GM18861 (cell line): ENCODE results near the gene AMZ2.
"Not testable (repeated sequence)": the region's sequence is repeated elsewhere in the genome, so short reads cannot be mapped to it uniquely, and the experiment has no call there.

ENCODE experiments used
- ATAC-seq: cut with Tn5 transposase; IDR thresholded peaks from one replicate; pipeline ENCODE4 v1.9.1; 2021; ENCODE audit not compliant: unreplicated experiment

Gene AMZ2

DNA sequence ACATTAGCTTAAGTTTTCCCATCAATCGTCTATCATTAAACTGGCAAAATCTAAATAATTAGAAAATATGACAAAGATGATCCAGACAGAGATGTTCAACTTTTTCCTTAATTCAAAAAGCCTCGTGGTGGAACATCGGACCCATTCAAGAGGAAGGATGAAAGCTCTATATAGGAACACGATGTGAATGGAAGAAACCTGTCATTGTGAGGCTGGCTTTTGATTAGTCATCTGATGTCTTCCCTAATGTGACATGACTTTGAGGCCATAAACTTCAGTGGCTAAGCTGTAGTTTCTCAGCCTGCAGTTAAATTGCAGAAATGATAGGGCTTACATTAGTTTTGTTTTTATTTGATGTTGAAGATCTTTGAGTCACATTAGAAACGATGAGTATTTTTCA is 1.0 kb downstream of the AMZ2 start:
- no peak for ATAC-seq

DNA sequence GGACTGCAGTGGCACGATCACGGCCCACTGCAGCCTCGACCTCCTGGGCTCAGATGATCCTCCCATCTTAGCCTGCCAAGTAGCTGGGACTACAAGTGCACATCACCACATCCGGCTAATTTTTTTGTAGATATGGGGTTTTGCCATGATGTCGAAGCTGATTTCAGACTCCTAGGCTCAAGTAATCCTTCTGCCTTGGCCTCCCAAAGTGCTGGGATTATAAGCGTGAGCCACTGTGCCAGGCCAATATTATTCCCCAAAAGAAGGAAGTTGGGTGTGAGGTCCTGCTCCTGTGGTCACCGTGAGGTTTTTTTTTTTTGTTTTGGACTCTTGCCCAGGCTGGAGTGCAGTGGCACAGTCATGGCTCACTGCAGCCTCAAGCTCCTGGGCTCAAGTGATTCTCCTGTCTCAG is 1.5 kb downstream of the AMZ2 start:
- ATAC-seq = no peak

DNA sequence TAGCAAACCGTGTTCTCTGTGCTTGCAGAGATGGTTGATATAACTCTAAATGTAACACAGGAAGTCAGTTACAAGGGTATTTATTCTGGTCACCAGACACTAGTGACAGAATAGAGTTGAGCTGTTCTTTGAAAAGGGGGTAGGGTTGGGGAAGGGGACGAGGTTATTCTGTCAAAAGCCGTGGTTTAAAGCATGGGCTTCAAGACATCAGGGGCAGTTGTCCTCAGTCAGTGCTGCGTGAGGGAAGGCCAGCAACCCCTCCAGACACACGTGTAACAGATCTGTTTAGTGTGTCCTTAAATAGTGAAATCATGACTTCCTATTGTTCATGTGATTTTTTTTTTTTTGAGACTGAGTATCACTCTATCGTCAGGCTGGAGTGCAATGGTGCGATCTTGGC is 5.6 kb downstream of the AMZ2 start:
- ATAC-seq = not testable (repeated sequence)

- no peak for ATAC-seq
Measured at GRCh38 chr17:68255151-68255550, 7.3 kb downstream of the AMZ2 start.

DNA sequence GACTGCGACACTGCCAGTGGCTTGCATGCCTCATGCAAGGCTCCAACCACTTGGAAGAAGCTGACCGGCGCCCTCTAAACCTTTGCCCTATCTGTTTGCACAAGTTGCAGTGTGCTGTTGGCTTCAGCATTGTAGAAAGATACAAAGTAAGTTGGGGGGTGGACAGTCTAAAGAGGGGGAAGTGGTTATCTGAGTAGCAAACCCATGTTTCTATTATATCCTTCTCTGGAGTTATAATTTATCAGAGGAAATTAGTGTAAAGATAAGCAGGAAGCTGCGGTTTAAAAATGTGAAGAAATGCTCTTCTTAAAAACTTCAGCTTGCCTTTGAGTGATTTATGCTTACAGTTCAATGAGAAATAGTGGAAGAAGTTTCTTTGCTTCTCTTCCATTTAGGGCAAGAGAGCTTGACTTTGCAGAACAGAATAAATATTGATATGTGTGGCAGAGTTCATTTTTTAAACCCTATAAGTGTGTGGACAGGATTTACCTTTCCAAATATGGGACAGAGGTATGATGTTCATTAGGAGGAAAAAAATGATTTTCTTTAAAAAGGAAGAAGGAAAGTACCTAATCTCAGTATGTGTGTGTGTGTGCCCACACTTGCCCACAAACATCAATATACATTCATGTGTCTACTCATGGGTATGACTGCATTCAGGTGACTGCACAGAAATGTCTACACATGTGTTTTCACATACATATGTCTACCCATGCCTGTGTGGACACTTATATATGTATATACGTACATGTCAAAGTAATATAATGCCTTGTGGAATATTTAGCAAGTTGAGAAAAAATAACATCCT is 8.1 kb downstream of the AMZ2 start:
- no peak for ATAC-seq

DNA sequence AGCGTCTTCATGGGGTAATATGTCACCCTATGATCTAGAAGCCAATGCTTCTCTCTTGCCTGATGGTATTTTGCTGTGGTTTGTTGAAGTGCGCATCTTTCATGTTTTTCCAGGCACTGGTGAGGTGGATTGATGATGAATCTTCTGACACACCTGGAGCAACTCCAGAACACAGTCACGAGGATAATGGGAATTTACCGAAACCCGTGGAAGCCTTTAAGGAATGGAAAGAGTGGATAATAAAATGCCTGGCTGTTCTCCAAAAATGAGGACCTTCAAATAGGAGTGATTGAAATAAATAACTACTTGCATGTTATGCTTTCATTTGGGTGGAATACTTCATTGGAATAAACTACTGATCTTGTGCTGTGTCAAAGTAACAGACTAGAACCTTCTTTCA is 8.9 kb downstream of the AMZ2 start:
- ATAC-seq = not testable (repeated sequence)

DNA sequence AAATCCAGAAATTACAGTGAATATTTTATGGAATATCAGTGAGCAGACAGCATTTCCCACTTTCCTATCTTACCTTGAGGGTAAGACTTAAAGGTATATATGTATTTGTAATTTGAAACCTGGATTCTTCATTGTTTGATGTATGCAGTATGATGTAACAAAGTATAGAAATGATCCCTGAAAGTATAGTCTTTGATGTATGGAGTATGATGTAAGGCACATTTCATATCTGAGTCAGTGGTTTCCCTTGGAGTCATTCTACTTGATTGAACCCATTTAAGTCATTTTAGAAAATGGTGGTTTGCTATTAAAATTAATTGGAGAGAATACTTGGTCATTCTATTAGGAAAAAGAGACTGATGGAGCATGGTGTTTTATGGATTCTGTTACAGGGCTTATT is 10.1 kb downstream of the AMZ2 start:
- ATAC-seq = no peak

DNA sequence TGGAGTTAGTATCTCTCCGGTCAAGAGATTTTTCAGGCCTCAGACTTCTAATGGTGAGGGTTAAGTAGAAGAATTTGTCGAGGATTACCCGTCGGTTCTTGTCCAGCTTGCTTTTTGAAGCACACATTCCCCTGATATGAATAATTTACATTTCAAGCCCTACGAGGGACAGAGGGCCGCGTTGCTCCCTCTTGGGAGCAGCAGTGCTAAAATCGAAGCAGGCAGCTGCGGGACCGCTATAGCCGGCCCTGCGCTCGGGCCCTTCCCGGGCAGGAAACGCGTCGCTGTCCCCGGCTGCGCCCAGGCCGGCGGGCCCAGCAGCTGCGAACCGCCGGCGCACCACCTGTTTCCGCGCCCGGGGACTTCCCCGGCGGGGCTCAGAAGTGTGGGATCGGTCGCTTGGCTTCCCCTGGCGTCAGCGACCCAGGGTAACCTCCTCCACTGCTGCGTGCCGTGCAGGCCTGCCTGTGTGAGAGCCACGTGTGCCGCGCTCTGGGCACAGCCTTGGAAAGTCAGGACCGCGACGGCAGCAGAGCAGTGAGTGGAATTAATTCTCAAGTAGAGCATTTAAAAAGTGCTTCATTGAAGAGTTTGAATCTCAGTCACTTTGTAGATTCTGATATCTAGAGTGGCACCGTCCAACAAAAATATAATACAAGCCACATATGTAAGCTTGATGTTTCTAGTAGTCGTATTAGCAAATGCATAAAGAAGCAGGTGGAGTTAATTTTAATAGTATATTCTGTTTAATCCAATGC is 11.2 kb downstream of the AMZ2 start:
- ATAC-seq = peak; percentile 82

DNA sequence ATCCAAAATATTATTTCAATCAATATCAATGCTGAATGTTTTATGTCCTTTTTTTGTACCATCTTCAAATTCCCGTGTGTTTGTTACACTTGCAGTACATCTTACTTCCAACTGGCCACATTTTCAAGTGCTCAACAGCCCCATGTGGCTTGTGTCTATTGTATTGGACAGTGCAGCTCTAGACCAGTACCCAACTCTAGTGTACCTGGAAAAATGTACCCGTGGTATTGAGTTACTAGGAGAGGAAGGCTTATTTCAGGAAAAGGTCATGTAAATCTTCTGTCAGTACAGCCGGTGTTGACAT is 11.8 kb downstream of the AMZ2 start:
- ATAC-seq = not testable (repeated sequence)

DNA sequence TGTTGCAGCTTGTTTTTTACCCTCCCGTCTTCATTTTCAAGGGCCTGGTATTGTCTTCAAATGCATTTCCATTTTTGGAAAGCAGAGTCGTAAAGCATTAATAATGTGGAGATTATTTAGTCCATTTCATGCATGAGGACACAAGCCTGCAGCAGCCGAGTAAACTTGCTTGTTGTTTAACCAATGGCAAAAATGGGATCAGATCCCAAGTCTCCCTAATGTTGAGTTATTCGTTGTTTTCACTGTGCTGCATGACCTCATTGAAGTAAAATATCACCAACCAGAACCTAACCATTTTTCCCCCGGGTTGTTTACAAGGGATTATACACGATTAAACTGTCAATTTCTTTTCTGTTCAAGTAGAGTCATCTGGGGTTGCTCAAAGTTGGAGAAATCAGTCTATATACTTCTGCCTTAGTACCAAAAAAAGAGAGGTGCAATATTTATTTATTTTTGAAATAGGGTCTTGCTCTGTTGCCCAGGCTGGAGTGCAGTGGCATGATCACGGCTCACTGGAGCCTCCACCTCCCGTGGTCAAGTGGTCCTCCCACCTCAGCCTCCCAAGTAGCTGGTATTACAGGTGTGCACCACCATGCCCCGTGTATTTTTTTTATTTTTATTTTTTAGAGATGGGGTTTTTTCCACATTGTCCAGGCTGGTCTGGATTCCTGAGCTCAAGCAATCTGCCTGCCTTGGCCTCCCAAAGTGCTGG is 12.4 kb downstream of the AMZ2 start:
- no peak for ATAC-seq

DNA sequence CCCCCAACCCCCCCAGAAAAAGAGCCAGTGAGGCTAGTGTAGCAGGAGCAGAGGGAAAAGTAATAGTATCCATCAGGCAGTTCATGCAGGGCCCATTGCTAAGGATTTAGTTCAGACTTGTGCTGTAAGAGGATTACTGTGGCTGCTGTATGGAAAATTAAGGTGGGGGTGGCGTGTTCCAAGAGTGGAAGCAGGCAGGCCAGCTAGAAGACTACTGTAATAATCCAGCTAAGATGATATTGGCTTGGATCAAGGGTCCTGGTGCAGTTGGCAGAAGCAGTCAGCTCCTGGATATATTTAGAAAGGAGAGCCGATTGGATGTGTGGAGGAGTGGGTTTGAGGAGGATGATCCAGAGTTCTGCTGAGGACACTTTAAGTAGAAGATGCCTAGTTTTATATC is 14.6 kb downstream of the AMZ2 start:
- not testable (repeated sequence) for ATAC-seq

DNA sequence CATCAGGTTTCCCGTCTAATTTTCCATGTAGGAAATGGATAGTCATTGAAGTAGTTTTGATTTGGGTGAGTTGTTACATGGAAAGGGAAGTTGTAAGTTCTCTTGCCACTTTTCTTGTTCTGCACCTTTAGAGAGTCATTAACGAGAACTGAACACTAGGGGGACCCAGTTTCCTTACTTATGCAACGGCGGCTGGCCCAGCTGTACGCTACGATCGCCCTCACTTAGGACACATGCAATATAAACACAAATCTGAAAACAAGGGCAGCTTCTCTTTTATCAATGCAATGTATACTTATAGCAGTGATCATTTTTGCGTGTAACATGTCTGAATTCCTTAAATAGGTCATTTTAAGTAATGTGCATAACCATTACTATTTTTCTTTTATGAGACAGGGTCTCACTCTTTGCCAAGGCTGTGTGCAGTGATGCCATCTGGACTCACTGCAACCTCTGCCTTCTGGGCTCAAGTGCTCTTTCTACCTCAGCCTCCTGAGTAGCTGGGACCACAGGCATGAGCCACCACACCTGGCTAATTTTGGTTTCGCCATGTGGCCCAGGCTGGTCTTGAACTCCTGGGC is 15.3 kb downstream of the AMZ2 start:
- ATAC-seq = not testable (repeated sequence)

DNA sequence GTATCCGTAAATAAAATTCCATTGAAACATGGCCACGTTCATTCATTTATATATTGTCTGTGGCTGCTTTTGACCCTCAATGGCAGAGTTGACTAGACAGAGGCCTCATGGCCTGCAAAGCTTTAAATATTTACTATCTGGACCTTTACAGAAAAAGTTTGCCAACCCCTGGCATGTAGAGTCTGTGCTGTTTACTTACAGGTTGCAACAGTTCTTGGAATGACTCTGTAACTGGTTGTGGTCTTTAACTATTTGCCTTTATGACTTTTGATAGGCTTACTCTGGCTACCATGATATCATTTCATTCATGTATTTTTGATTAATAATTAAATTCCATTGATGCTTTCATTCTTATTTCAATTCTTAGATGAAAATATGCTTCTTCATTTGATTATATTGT is 18.0 kb downstream of the AMZ2 start:
- ATAC-seq = not testable (repeated sequence)

GRCh38 chr17:68273722-68274121 is 25.9 kb downstream of the AMZ2 start:
- ATAC-seq = no peak

DNA sequence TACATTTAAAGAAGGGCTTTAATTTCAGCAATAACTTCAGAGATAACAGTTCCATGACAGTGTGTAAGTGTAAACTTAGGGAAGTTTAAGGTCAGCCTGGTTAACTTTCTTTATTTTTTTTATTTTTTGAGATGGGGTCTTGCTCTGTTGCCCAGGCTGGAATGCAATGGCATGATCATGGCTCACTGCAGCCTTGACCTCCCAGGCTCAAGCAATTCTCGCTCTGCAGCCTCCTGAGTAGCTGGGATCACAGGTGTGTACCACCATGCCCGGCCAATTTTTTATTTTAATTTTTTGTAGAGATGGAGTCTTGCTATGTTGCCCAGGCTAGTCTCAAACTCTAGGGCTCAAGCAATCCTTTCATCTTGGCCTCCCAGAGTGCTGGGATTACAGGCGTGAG is 28.5 kb downstream of the AMZ2 start:
- not testable (repeated sequence) for ATAC-seq

DNA sequence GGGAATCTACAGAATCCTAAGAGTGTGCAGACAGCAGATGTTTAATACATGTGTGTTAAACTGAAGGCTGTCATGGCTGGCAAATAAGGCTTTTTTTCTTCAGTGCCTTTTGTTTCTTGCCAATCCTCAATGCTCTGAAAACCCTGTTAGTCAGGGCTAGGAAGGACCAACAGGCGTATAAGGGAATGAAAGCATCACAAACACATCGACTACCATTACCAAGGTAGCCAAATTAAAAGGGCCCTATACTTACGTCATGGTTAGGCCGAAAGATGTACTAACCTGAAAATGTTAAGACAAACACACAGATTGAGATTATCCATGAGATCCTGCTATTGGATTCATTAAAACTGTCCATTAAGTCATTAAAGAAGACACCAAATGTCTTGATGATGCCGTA is 30.0 kb downstream of the AMZ2 start:
- no peak for ATAC-seq

DNA sequence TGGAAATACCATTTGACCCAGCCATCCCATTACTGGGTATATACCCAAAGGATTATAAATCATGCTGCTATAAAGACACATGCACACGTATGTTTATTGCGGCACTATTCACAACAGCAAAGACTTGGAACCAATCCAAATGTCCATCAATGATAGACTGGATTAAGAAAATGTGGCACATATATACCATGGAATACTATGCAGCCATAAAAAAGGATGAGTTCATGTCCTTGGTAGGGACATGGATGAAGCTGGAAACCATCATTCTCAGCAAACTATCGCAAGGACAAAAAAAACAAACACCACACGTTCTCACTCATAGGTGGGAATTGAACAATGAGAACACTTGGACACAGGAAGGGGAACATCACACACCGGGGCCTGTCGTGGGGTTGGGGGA is 34.1 kb downstream of the AMZ2 start:
- ATAC-seq = not testable (repeated sequence)

DNA sequence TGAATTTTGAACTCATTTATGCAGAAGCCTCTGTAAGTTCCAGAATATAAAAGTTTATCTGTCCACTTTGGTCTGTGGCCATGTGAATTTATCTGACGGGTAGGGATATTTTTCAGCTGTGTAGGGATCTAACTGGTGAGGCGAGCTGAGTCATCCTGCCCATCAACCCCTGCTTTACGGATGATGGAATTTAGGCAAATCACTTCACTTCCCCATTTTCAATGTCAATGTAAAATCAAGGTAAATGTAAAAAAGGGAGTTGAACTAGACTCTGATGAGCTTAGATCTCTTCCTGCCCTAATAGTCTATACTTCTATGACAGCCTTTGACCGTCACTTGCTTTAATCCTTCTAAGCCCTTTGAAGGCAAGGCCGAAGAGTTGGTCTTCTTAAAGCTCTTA is 40.5 kb downstream of the AMZ2 start:
- ATAC-seq = peak; percentile 18

DNA sequence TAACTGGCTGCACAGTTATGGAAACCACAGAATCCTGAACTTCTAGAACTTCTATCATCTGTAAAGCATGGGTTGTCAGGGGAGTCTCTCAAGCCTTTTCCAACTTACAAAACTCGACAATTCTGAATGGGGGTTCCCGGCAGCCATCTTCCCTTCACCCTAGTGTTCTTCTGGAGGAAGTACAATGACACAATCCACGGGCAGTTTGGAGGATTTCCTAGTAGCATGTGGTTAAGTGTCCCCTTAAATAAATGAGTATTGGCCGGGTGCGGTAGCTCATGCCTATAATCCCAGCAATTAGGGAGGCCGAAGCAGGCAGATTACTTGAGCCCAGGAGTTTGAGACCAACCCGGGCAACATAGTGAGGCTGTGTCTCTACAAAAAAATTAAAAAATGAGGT is 41.0 kb downstream of the AMZ2 start:
- ATAC-seq = no peak

- no peak for ATAC-seq
Measured at GRCh38 chr17:68289473-68289872, 41.6 kb downstream of the AMZ2 start.

DNA sequence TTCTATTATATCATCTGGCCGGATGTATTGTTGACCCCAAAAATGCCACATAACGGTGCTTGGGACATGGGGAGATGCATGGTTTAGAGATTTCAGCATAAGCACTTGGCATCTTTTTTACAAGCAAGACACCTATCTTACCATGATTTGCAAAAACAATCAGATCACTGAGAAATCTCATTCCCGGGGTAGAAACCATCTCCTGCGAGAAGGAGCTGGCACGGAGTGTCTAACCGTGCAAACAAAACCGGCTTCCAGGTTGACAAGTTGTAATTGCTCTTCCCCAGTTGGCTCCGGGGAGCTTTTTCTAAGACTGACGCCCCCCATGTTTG is 42.1 kb downstream of the AMZ2 start:
- no peak for ATAC-seq
